ENCODE results near the gene SLC17A5. TPM values are rescaled to one million over a fixed set of nuclear protein-coding genes. Genes with fewer than 3 reads are reported as not detected.
A peak's percentile ranks its signal among the peaks of the same experiment; 100 is the strongest.
"Not testable (repeated sequence)": the region's sequence is repeated elsewhere in the genome, so short reads cannot be mapped to it uniquely, and the experiment has no call there.

SLC17A5 gene
- total RNA-seq, 4 donors from 2014 or later = 11.9 to 21.9 (median 16.8) TPM

- TF ChIP-seq CTCF (IDR thresholded peaks at IDR 0.05) (no peak), EP300 (IDR thresholded peaks at IDR 0.05) (no peak), POLR2A (IDR thresholded peaks at IDR 0.05) (no peak)
- WGBS, 2 donors = 15 to 28% methylated on average over 1 of the region's 1 CpG
These were observed 34.6 kb upstream of the SLC17A5 start for GRCh38 chr6:73688351-73688750.

GRCh38 chr6:73683574-73683973, 29.8 kb upstream of the SLC17A5 start:
- not testable (repeated sequence) for H3K27ac ChIP-seq; H3K4me1 ChIP-seq; H3K27me3 ChIP-seq; DNase-seq (ENCODE audit: low spot score in 2 of 2); H3K4me3 ChIP-seq; H3K36me3 ChIP-seq
- WGBS, 2 donors = 92 to 95% methylated on average over 2 of the region's 2 CpGs
- peaks cover 0 to 14% (median 0%) of the 10 kb centered on the region in 4 donors for H3K9me3 ChIP-seq

More at GRCh38 chr6:73688351-73688750, 34.6 kb upstream of the SLC17A5 start:
- no peak for DNase-seq (ENCODE audit: low spot score in 2 of 2)
- Histone ChIP-seq H3K27ac (no peak overlapping the region), H3K4me1 (no peaks in the 10 kb centered on the region), H3K4me3 (no peak overlapping the region), H3K27me3 (no peaks in the 10 kb centered on the region), H3K36me3 (no peaks in the 10 kb centered on the region), H3K9me3 (peaks cover 0 to 5% (median 0%) of the 10 kb centered on the region in 4 donors)

GRCh38 chr6:73680289-73680918, 26.6 kb upstream of the SLC17A5 start:
- peaks cover 0 to 8% (median 0%) of the 10 kb centered on the region in 4 donors for H3K4me1 ChIP-seq
- DNase-seq (ENCODE audit: low spot score in 2 of 2) = no peak
- H3K36me3 ChIP-seq = no peaks in the 10 kb centered on the region
- WGBS, 2 donors = 41 to 42% methylated on average over 5 of the region's 5 CpGs
- no peak overlapping the region for H3K4me3 ChIP-seq
- H3K9me3 ChIP-seq = peaks cover 0 to 14% (median 0%) of the 10 kb centered on the region in 4 donors
- TF ChIP-seq POLR2A (IDR thresholded peaks at IDR 0.05) = no peak
- TF ChIP-seq EP300 (IDR thresholded peaks at IDR 0.05) = no peak
- TF ChIP-seq CTCF (IDR thresholded peaks at IDR 0.05) = no peak
- H3K27me3 ChIP-seq = no peaks in the 10 kb centered on the region
- no peak overlapping the region for H3K27ac ChIP-seq

GRCh38 chr6:73679846-73680245, 26.1 kb upstream of the SLC17A5 start:
- H3K9me3 ChIP-seq = peaks cover 0 to 14% (median 0%) of the 10 kb centered on the region in 4 donors
- WGBS, 2 donors = 77 to 83% methylated on average over 5 of the region's 5 CpGs
- not testable (repeated sequence) for H3K4me3 ChIP-seq; H3K27me3 ChIP-seq; H3K27ac ChIP-seq; H3K4me1 ChIP-seq; DNase-seq (ENCODE audit: low spot score in 2 of 2); H3K36me3 ChIP-seq

- no peak overlapping the region for H3K27ac ChIP-seq
- 55 to 67% methylated on average over 3 of the region's 3 CpGs for WGBS, 2 donors
- H3K4me3 ChIP-seq = no peak overlapping the region
- peaks cover 0 to 8% (median 0%) of the 10 kb centered on the region in 4 donors for H3K4me1 ChIP-seq
- no peak for DNase-seq (ENCODE audit: low spot score in 2 of 2)
- H3K9me3 ChIP-seq = peaks cover 0 to 14% (median 0%) of the 10 kb centered on the region in 4 donors
- no peaks in the 10 kb centered on the region for H3K36me3 ChIP-seq
- no peak for TF ChIP-seq EP300 (IDR thresholded peaks at IDR 0.05)
- TF ChIP-seq CTCF (IDR thresholded peaks at IDR 0.05) = no peak
- TF ChIP-seq POLR2A (IDR thresholded peaks at IDR 0.05) = no peak
- H3K27me3 ChIP-seq = no peaks in the 10 kb centered on the region
These were observed 25.2 kb upstream of the SLC17A5 start for GRCh38 chr6:73679009-73679408.

GRCh38 chr6:73675466-73676098, 21.8 kb upstream of the SLC17A5 start:
- WGBS, 2 donors = 36 to 42% methylated on average over 4 of the region's 4 CpGs
- DNase-seq (ENCODE audit: low spot score in 2 of 2) = peak; percentile 70 to 99
- TF ChIP-seq EP300 (IDR thresholded peaks at IDR 0.05) (no peak), CTCF (IDR thresholded peaks at IDR 0.05) (peak; percentile 72 to 92 (median 79))

More at GRCh38 chr6:73675466-73676098, 21.8 kb upstream of the SLC17A5 start:
- no peaks in the 10 kb centered on the region for H3K36me3 ChIP-seq
- H3K27me3 ChIP-seq = no peaks in the 10 kb centered on the region
- no peak overlapping the region for H3K4me3 ChIP-seq
- no peak overlapping the region for H3K27ac ChIP-seq
- H3K9me3 ChIP-seq = no peaks in the 10 kb centered on the region
- peaks cover 0 to 5% (median 0%) of the 10 kb centered on the region in 4 donors for H3K4me1 ChIP-seq
